ENCODE measurements around the gene DISP1.

DISP1 gene

GRCh38 chr1:222814536-222815439, at the start of gene DISP1:
Gene DISP1, plus strand, starts transcription at chr1:222815039. Its CDS starts 127,785 bp downstream, at chr1:222942824.
- peak; percentile 50 for DNase-seq

- DNase-seq, result no peak
These were observed 47.7 kb upstream of the DISP1 start for GRCh38 chr1:222767152-222767571.

GRCh38 chr1:222768592-222768991, 46.2 kb upstream of the DISP1 start:
- no peak for DNase-seq

- DNase-seq, result peak; percentile 10
These were observed 45.7 kb upstream of the DISP1 start for GRCh38 chr1:222769181-222769580.

GRCh38 chr1:222769971-222770620, 44.7 kb upstream of the DISP1 start:
- DNase-seq, result no peak

- DNase-seq, result peak; percentile 78
These were observed 41.9 kb upstream of the DISP1 start for GRCh38 chr1:222772996-222773379.

- no peak for DNase-seq
These were observed 37.4 kb upstream of the DISP1 start for GRCh38 chr1:222777463-222777862.

- no peak for DNase-seq
These were observed 36.9 kb upstream of the DISP1 start for GRCh38 chr1:222777977-222778376.

GRCh38 chr1:222781251-222781650, 33.6 kb upstream of the DISP1 start:
- no peak for DNase-seq

GRCh38 chr1:222783051-222783450, 31.8 kb upstream of the DISP1 start:
- DNase-seq, result no peak

GRCh38 chr1:222784371-222784770, 30.5 kb upstream of the DISP1 start:
- no peak for DNase-seq

GRCh38 chr1:222784916-222785315, 29.9 kb upstream of the DISP1 start:
- DNase-seq, result no peak

GRCh38 chr1:222785529-222785928, 29.3 kb upstream of the DISP1 start:
- DNase-seq, result no peak

- no peak for DNase-seq
These were observed 28.7 kb upstream of the DISP1 start for GRCh38 chr1:222786121-222786520.

- no peak for DNase-seq
These were observed 27.1 kb upstream of the DISP1 start for GRCh38 chr1:222787729-222788128.

- no peak for DNase-seq
These were observed 26.3 kb upstream of the DISP1 start for GRCh38 chr1:222788402-222789156.

GRCh38 chr1:222790115-222790514, 24.7 kb upstream of the DISP1 start:
- no peak for DNase-seq

- no peak for DNase-seq
These were observed 24.3 kb upstream of the DISP1 start for GRCh38 chr1:222790520-222790919.

- no peak for DNase-seq
These were observed 23.7 kb upstream of the DISP1 start for GRCh38 chr1:222791006-222791710.

- no peak for DNase-seq
These were observed 22.1 kb upstream of the DISP1 start for GRCh38 chr1:222792744-222793143.

- no peak for DNase-seq
These were observed 20.0 kb upstream of the DISP1 start for GRCh38 chr1:222794656-222795474.

- DNase-seq, result no peak
These were observed 16.7 kb upstream of the DISP1 start for GRCh38 chr1:222798116-222798515.

Data from GDM1 (cell line).